GM19328 (cell line): Measurements from ENCODE around the gene PRSS57.
"Not testable (repeated sequence)": the region's sequence is repeated elsewhere in the genome, so short reads cannot be mapped to it uniquely, and the experiment has no call there.

Experiments used
- ATAC-seq: cut with Tn5 transposase; IDR thresholded peaks from one replicate; pipeline ENCODE4 v1.9.1; 2021; ENCODE audit warnings: mild to moderate bottlenecking, moderate library complexity; ENCODE audit not compliant: unreplicated experiment

PRSS57 gene

GRCh38 chr19:723714-724113 lies 28.5 kb upstream of the PRSS57 start:
- no peak for ATAC-seq

- ATAC-seq, result no peak
Observed at GRCh38 chr19:723247-723646, 28.0 kb upstream of the PRSS57 start.

GRCh38 chr19:722553-723101 lies 27.4 kb upstream of the PRSS57 start:
- ATAC-seq, result no peak

- no peak for ATAC-seq
Observed at GRCh38 chr19:720345-721160, 25.3 kb upstream of the PRSS57 start.

GRCh38 chr19:719636-720344 lies 24.5 kb upstream of the PRSS57 start:
- ATAC-seq, result no peak

GRCh38 chr19:718991-719512 lies 23.8 kb upstream of the PRSS57 start:
- ATAC-seq, result no peak

GRCh38 chr19:718251-718951 lies 23.1 kb upstream of the PRSS57 start:
- ATAC-seq, result no peak

- no peak for ATAC-seq
Observed at GRCh38 chr19:715347-715746, 20.1 kb upstream of the PRSS57 start.

- no peak for ATAC-seq
Observed at GRCh38 chr19:711254-711653, 16.0 kb upstream of the PRSS57 start.

- no peak for ATAC-seq
Observed at GRCh38 chr19:710767-711166, 15.5 kb upstream of the PRSS57 start.

- no peak for ATAC-seq
Observed at GRCh38 chr19:709965-710571, 14.8 kb upstream of the PRSS57 start.

- ATAC-seq, result no peak
Observed at GRCh38 chr19:709196-709964, 14.1 kb upstream of the PRSS57 start.

- ATAC-seq, result no peak
Observed at GRCh38 chr19:708154-709143, 13.2 kb upstream of the PRSS57 start, which contains the start of gene PALM. TSS of gene PALM (plus strand) at chr19:708935. CDS start at chr19:709147, 212 bp downstream.

- no peak for ATAC-seq
Observed at GRCh38 chr19:704447-704741, 9.1 kb upstream of the PRSS57 start.

- ATAC-seq, result no peak
Observed at GRCh38 chr19:703651-704446, 8.6 kb upstream of the PRSS57 start.

- ATAC-seq, result no peak
Observed at GRCh38 chr19:703329-703650, 8.0 kb upstream of the PRSS57 start.

- not testable (repeated sequence) for ATAC-seq
Observed at GRCh38 chr19:702847-703246, 7.6 kb upstream of the PRSS57 start.

GRCh38 chr19:699885-700284 lies 4.6 kb upstream of the PRSS57 start:
- not testable (repeated sequence) for ATAC-seq
